GDM1 (cell line): ENCODE results near the gene NOXA1.

Source experiments
- DNase-seq: peaks from one replicate; lab custom pipeline; 2025; lab: John Stamatoyannopoulos, UW

The NOXA1 gene

GRCh38 chr9:137454145-137454596 is 31.0 kb downstream of the NOXA1 start:
- no peak for DNase-seq

GRCh38 chr9:137454597-137455358 is 31.6 kb downstream of the NOXA1 start:
- no peak for DNase-seq

- no peak for DNase-seq
Measured at GRCh38 chr9:137455359-137455991, 32.3 kb downstream of the NOXA1 start.

- DNase-seq = no peak
Measured at GRCh38 chr9:137456061-137456863, 33.1 kb downstream of the NOXA1 start.

GRCh38 chr9:137456864-137457405 is 33.7 kb downstream of the NOXA1 start:
- DNase-seq = no peak

GRCh38 chr9:137457406-137458193 is 34.4 kb downstream of the NOXA1 start:
- no peak for DNase-seq

GRCh38 chr9:137458194-137459151 is 35.3 kb downstream of the NOXA1 start:
- no peak for DNase-seq

GRCh38 chr9:137459152-137459600 is 36.0 kb downstream of the NOXA1 start, which contains the start of gene NSMF:
TSS of gene NSMF (minus strand) at chr9:137459334. CDS start at chr9:137459102, 232 bp downstream.
- peak; percentile 85 for DNase-seq

GRCh38 chr9:137459601-137460362 is 36.6 kb downstream of the NOXA1 start:
- no peak for DNase-seq

- no peak for DNase-seq
Measured at GRCh38 chr9:137460363-137461315, 37.4 kb downstream of the NOXA1 start.

GRCh38 chr9:137461316-137461662 is 38.1 kb downstream of the NOXA1 start:
- DNase-seq = no peak

GRCh38 chr9:137461663-137462395 is 38.6 kb downstream of the NOXA1 start:
- DNase-seq = no peak

- DNase-seq = no peak
Measured at GRCh38 chr9:137462396-137462985, 39.3 kb downstream of the NOXA1 start.

GRCh38 chr9:137462986-137463930 is 40.1 kb downstream of the NOXA1 start:
- no peak for DNase-seq

GRCh38 chr9:137463931-137464290 is 40.7 kb downstream of the NOXA1 start:
- DNase-seq = no peak
